ENCODE data around the gene UFD1.

The UFD1 gene

GRCh38 chr22:19419464-19420178, 59.4 kb downstream of the UFD1 start:
- DNase-seq = no peak

DNA sequence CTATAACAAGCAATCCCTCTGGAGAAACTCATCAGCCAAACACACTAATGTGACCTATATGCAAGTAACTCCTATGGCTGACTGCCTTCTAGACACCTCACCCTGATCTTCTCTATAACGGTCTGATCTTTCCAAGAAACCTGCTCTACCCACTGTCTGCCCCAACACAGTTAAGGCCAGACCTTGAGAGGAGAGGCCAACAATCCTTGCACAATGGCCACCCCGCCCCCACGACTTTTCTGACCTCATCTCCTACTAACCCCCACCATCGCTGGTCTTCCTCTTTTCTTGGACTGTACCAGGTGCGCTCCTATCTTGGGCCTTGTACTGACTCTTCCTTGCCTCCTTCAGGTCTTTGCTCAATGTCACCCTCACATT, 59.9 kb downstream of the UFD1 start:
- no peak for DNase-seq

GRCh38 chr22:19412923-19413322, 66.1 kb downstream of the UFD1 start:
- no peak for DNase-seq

DNA sequence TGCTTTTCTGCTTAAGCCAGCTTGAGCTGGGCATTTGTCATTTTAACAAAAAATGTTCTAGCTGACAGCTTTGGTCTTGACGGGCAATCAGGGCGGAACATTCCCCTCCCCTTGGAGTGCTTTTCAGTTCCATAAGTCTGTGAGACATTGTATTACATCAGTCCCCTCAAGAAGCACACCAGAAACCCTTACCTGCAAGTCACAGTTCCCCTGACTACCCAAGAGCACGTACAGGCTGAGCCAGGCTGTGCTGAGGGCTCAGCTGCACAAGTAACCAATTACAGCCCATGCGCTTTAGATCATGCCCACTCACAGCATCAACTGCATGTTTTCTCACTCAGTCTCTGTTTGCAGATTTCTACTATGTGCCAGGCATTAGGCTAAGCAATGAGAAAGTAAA, 66.5 kb downstream of the UFD1 start:
- DNase-seq = no peak

DNA sequence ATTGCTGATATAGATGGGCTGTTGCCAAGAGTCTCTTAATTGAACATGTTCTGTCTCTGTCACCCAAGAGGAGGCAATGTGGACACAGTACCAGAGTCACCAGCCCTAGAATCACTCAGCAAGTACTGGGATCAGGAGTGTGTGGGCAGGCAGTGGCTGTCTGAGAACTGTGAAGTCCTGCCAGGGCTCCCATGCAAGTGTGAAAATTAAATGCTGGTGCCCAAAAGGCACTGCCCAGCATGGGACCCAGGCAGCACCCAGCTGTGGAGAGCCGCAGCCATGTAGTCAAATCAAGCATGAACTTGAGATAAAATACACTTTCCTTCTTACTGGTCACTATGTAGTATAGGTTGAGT, 67.3 kb downstream of the UFD1 start:
- DNase-seq = no peak

GRCh38 chr22:19410941-19411689, 67.9 kb downstream of the UFD1 start:
- DNase-seq = no peak

DNA sequence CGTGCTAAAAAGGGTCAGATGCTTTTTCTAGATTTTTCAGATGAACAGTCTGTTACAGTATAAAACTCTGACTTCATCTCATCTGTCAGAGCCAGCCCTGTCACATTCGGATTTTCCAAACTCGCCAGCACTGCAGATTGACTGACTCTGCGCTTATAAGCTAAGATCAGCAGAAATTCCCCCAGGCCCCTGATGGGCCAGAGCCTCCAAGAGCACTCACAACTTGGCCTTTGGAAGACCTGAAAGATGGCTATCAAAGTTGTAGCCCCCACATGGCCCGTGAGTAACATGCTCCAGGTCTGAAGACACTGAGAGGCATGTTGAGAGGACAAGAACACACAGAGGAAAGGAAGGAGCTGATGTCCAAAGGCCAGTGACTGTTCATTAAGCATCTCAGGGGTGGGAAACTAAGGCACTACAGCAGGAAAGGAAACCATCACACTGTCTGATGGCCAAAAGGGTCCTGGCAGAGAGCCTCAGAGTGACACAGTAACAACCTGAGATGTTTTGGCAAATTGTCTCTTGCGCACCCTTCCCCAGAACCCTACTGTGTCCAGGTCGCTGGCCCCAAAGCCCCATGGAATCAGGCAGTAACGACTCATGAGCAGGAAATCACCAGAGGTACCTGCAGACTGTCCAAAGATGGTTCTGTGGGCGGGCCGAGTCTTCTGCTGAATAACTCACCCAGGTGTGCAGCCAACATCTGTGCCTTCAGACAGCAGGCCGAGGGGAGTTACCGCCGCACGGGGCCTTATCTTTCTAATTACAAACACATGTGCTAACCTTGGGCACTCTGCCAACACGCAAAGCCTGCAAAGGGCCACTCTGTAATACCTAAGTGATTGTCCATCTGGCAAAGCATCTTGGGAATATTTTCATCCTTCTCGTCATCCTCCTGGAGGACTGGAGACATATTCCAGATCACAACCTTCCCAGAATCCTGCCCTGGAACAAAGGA, 71.1 kb downstream of the UFD1 start:
- DNase-seq = no peak

DNA sequence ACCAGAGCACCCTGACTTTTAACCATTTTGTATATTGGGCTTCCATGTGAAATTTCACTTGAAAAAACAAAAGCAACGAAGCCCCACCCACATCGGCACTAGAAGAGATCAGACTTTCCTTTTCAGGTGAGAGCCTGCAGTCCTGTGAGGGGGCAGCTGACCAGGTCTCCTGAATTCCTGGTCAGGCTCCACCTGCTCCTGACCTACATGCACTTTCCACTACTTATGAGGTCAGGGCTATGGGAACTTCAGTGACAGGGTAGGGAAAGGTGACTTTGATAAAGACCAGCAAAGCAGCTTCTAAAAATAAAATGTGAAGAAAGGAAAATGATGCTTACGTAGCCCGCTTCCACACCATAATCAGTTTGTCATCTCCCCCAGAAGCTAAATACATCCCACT, 72.1 kb downstream of the UFD1 start:
- DNase-seq = no peak

GRCh38 chr22:19406281-19406811, 72.6 kb downstream of the UFD1 start:
- no peak for DNase-seq

- no peak for DNase-seq
Observed at GRCh38 chr22:19405652-19406051, 73.3 kb downstream of the UFD1 start.

GRCh38 chr22:19405133-19405532, 73.9 kb downstream of the UFD1 start:
- no peak for DNase-seq

- DNase-seq = no peak
Observed at GRCh38 chr22:19404676-19405075, 74.3 kb downstream of the UFD1 start.

- DNase-seq = no peak
Observed at GRCh38 chr22:19402642-19403191, 76.3 kb downstream of the UFD1 start.

DNA sequence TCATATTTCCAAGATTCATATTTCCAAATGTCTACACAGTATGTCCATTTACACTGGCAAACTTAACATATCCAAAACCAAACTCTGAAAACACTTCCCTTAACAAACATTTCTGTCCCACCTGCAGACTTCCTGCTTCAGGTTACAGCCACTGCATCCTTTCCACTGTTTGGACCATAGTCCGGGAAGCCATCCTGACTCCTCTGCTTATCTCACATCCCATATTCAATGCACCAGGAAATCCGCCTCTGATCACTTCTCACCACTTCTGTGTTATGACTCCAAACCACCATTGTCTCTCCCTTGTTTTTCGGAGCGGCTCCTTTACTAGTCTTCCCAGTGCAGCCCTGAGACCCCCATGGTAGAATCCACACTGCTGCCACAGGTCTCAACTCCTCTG, 77.5 kb downstream of the UFD1 start:
- DNase-seq = no peak

DNA sequence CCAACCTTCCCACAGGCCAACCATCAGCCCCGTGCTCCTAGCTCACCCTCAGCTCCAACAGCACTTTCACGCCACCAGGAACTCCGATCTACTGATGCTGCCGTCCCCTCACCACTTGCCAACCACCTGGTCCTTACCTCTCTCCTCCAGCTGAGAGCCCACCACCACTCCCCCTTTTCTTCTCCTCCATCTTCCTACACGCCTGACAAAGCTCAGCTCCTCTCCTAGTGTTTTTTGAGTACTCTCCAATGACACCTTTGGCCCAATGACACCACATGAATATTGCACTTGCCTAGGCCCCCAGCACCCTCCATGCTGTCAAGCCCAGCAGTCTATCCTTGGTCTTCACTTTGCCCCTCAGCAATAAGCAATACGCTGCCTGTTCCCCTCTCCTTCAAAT, 78.1 kb downstream of the UFD1 start:
- no peak for DNase-seq
